Prostate gland (tissue), 2 donors: ENCODE results near the gene GABPB1. TPM values are rescaled to one million over a fixed set of nuclear protein-coding genes. Genes with fewer than 3 reads are reported as not detected.

Experiments used
- DNase-seq: peaks from one replicate; pipeline ENCODE4 v3.0.0-alpha.2; 2019; ENCODE audit warnings: low spot score
- H3K27ac ChIP-seq, 2 donors: fragments of 200-600 bp; sonication (generic); 2 replicates each; pipeline ENCODE4 v1.5.1; 2017 to 2019
- H3K27me3 ChIP-seq: fragments of 200-600 bp; sonication (generic); replicated peaks from 2 replicates; pipeline ENCODE4 v1.5.1; 2019; ENCODE audit not compliant: insufficient read depth
- H3K36me3 ChIP-seq, 2 donors: fragments of 200-600 bp; sonication (generic); 1 replicate in 1 of 2; 2 replicates in 1 of 2; pipeline versions ENCODE4 v1.5.1 to v1.8.1; 2017 to 2019
- H3K4me1 ChIP-seq: fragments of 200-600 bp; sonication (generic); replicated peaks from 2 replicates; pipeline ENCODE4 v1.5.1; 2019
- H3K4me3 ChIP-seq, 2 donors: fragments of 200-600 bp; sonication (generic); 2 replicates each; pipeline ENCODE4 v1.5.1; 2017 to 2019
- H3K9me3 ChIP-seq: fragments of 200-600 bp; sonication (generic); 2 replicates; pipeline ENCODE4 v1.5.1; 2017
- CTCF ChIP-seq, 4 experiments: fragments of 200-600 bp in 2 of 4; fragments of 450-650 bp in 2 of 4; sonication (generic) in 2 of 4; IDR thresholded peaks; 1 replicate in 3 of 4; 2 replicates in 1 of 4; pipeline ENCODE4 v1.5.1; 2016 to 2019; ENCODE audit warnings: antibody characterized with exemption in 4 of 4, mild to moderate bottlenecking in 2 of 4, moderate library complexity in 2 of 4
- POLR2A ChIP-seq: fragments of 450-650 bp; IDR thresholded peaks from one replicate; pipeline ENCODE4 v1.6.1; 2016; ENCODE audit warnings: antibody characterized with exemption, mild to moderate bottlenecking
- POLR2AphosphoS5 ChIP-seq: sonication (generic); formaldehyde crosslinking; IDR thresholded peaks from one replicate; pipeline ENCODE4 v1.6.1; 2017; ENCODE audit warnings: antibody characterized with exemption
- whole genome bisulfite sequencing: methylation state at CpG from one replicate; pipeline ENCODE4 v1.1.5; 2018; 5-methylcytosine and 5-hydroxymethylcytosine counted together
- intact Hi-C: fragments of 100-400 bp; cut with DNase I; formaldehyde crosslinking; loops from one replicate; pipeline ENCODE4 v1.14.2; 2022
- total RNA-seq, 2 donors: library from RNA; depleted of rRNA; stranded (reverse); fragments of >200 nt; gene quantifications; one replicate each; pipeline ENCODE4 v1.1.0, GENCODE V29; 2016

GABPB1 gene
- total RNA-seq, 2 donors from 2014 or later: 31.8 to 34.1 TPM

DNA sequence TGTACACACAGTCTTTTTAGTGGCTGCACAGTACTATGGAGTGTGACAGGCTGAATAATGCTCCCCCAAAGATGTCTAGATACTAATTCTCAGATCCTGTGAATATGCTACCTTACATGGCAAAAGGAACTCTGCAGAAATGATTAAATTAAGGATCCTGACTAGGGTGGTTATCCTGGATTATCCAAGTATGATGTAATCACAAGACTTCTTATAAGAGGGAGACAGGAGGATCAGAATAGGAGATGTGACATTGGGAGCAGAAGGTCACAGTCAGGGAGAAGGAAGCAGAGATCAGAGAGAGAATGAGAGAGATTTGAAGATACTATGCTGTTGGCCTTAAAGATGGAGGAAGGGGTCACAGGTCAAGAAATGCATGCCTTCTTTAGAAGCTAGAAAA lies 34.5 kb downstream of the GABPB1 start:
- TF ChIP-seq POLR2A (no peak), CTCF (IDR thresholded peaks at IDR 0.05) (no peak), POLR2AphosphoS5 (no peak)
- Histone ChIP-seq H3K36me3 (no peaks in the 10 kb centered on the region), H3K9me3 (no peaks in the 10 kb centered on the region), H3K27me3 (no peaks in the 10 kb centered on the region), H3K4me3 (no peak overlapping the region), H3K4me1 (no peaks in the 10 kb centered on the region), H3K27ac (no peak overlapping the region)
- intact Hi-C loops: no loop called here
- DNase-seq: no peak

GRCh38 chr15:50318697-50319096 lies 36.3 kb downstream of the GABPB1 start:
- WGBS: 95% methylated on average over 4 of the region's 4 CpGs
- no peak for DNase-seq
- no peak overlapping the region for H3K4me3 ChIP-seq
- intact Hi-C loops: no loop called here
- no peak for TF ChIP-seq CTCF (IDR thresholded peaks at IDR 0.05)
- TF ChIP-seq POLR2AphosphoS5: no peak
- no peak for TF ChIP-seq POLR2A
- H3K27ac ChIP-seq: no peak overlapping the region
- H3K4me1 ChIP-seq: no peaks in the 10 kb centered on the region
- H3K36me3 ChIP-seq: no peaks in the 10 kb centered on the region
- no peaks in the 10 kb centered on the region for H3K27me3 ChIP-seq
- no peaks in the 10 kb centered on the region for H3K9me3 ChIP-seq

DNA sequence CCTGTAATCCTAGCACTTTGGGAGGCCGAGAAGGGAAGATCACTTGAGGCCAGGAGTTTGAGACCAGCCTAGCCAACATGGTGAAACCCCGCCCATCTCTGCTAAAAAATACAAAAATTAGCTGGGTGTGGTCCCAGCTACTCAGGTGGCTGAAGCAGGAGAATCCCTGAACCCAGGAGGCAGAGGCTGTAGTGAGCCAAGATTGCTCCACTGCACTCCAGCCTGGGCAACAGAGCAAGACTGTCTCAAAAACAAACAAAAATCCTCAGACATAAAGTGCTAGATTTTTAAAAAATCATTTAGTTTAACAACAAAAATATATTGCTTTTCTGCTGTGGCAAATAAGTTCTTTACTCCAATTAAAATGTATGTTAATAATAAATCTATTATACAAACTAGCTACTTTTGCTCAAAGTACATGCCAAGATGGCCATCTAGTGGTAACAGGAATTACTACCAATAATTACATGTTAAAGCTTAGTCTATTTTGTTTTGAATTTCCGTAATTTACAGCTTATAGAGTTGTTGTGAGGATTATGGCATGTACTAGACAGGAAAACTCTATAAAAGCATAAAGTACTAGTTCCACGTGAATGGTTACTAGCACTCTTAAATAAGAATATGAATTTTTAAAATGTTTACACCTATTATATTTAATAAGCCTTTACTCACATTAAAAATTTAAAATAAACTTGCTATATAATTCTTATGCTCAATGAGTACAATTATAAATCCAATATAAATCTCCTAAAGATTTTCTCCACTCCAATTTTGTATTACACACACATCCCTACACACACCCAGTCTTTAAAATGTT lies 39.0 kb downstream of the GABPB1 start:
- Histone ChIP-seq H3K9me3 (no peaks in the 10 kb centered on the region), H3K27me3 (no peaks in the 10 kb centered on the region), H3K4me3 (no peak overlapping the region), H3K36me3 (no peaks in the 10 kb centered on the region), H3K4me1 (no peaks in the 10 kb centered on the region), H3K27ac (no peak overlapping the region)
- WGBS: 53% methylated on average over 4 of the region's 4 CpGs
- DNase-seq: no peak
- TF ChIP-seq CTCF (IDR thresholded peaks at IDR 0.05): peak; percentile 43 to 73 (median 63)
- TF ChIP-seq POLR2A: no peak
- intact Hi-C loops: no loop called here

DNA sequence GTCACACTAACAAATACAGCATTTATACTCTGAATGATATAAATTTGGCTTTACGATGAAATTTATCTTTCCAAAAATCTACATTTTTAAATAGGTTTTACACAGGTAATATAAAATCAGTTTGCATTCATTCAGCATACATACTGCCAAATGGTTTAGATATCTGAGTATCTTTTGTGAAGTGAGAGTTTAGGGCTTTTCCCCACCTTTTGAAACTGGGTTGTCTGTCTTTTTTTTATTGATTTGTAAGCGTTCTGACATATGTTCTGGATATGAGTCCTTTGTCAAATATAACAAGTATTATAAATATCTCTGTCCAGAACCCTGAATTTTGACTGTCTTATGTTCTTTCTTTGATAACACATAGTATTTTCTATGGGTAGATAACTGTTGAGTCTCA lies 42.4 kb downstream of the GABPB1 start:
- intact Hi-C loops: no loop called here
- TF ChIP-seq CTCF (IDR thresholded peaks at IDR 0.05) (no peak), POLR2AphosphoS5 (no peak), POLR2A (no peak)
- no peak for DNase-seq
- no peaks in the 10 kb centered on the region for H3K36me3 ChIP-seq
- no peak overlapping the region for H3K4me3 ChIP-seq
- H3K4me1 ChIP-seq: no peaks in the 10 kb centered on the region
- no peak overlapping the region for H3K27ac ChIP-seq
- H3K27me3 ChIP-seq: no peaks in the 10 kb centered on the region
- H3K9me3 ChIP-seq: no peaks in the 10 kb centered on the region
- WGBS: 83% methylated on average over 2 of the region's 2 CpGs

- no peak for DNase-seq
- Histone ChIP-seq H3K27ac (no peak overlapping the region), H3K4me3 (no peak overlapping the region), H3K9me3 (no peaks in the 10 kb centered on the region), H3K4me1 (no peaks in the 10 kb centered on the region), H3K36me3 (no peaks in the 10 kb centered on the region), H3K27me3 (no peaks in the 10 kb centered on the region)
- no peak for TF ChIP-seq POLR2A
- TF ChIP-seq POLR2AphosphoS5: no peak
- no peak for TF ChIP-seq CTCF (IDR thresholded peaks at IDR 0.05)
- intact Hi-C loops: no loop called here
Observed at GRCh38 chr15:50307799-50308198, 47.2 kb downstream of the GABPB1 start.
